ENCODE measurements around the gene WNT5A.

DNA sequence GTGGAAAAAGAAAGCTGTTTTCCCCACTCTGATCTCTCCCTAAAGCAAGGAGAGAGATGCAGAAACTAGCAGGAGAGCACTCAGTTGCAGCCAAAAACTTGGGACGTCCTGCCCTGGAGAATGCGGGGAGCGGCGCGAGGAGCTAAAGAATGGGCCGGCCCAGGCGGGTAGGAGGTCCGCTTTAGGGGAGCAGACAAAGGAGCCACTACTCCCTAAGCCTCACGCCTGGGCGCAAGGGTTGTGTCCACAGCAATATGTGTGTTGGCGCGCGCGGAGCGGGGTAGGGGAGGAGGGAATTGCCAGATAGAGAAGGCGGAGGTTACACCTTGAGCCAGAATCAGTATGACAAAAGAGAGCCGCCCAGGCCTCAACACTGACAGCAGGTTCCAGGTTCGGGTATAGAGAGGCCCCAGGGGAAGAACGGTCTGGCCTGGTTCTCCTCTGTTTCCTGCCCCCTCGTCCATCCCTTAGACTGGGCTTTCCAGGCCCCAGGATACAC, 2.9 kb downstream of the WNT5A start:
- TF ChIP-seq, protein P1, sequence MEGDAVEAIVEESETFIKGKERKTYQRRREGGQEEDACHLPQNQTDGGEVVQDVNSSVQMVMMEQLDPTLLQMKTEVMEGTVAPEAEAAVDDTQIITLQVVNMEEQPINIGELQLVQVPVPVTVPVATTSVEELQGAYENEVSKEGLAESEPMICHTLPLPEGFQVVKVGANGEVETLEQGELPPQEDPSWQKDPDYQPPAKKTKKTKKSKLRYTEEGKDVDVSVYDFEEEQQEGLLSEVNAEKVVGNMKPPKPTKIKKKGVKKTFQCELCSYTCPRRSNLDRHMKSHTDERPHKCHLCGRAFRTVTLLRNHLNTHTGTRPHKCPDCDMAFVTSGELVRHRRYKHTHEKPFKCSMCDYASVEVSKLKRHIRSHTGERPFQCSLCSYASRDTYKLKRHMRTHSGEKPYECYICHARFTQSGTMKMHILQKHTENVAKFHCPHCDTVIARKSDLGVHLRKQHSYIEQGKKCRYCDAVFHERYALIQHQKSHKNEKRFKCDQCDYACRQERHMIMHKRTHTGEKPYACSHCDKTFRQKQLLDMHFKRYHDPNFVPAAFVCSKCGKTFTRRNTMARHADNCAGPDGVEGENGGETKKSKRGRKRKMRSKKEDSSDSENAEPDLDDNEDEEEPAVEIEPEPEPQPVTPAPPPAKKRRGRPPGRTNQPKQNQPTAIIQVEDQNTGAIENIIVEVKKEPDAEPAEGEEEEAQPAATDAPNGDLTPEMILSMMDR (IDR thresholded peaks at IDR 0.05; ENCODE audit: poor library complexity) = no peak
- TF ChIP-seq EZH2phosphoT487 (IDR thresholded peaks at IDR 0.05; ENCODE audit: low read depth, severe bottlenecking, unreplicated experiment) = no peak

Data from hepatocyte (in vitro differentiated cells).